Lung (tissue), 12 donors: ENCODE data around the gene PRSS48. TPM values are rescaled to one million over a fixed set of nuclear protein-coding genes. Genes with fewer than 3 reads are reported as not detected.
A peak's percentile ranks its signal among the peaks of the same experiment; 100 is the strongest.

Source experiments
- ATAC-seq: fragments of 200-7000 bp; cut with Tn5 transposase; one replicate; pipeline ENCODE4 v1.9.1; 2020; ENCODE audit warnings: moderate number of reproducible peaks; ENCODE audit not compliant: insufficient read depth, low FRiP score
- DNase-seq, 3 donors: peaks; one replicate each; pipeline ENCODE4 v3.0.0-alpha.2; 2013 to 2017
- H3K27ac ChIP-seq, 2 donors: one replicate each; pipeline ENCODE4 v1.5.1; 2013; ENCODE audit warnings: mild to moderate bottlenecking in 2 of 2, moderate library complexity in 2 of 2, control low read depth in 1 of 2, inconsistent platforms in 1 of 2, low read depth in 1 of 2, low read length in 1 of 2
- H3K27me3 ChIP-seq, 3 donors: one replicate each; pipeline ENCODE4 v1.5.1; 2013; ENCODE audit warnings: low read length in 2 of 3; ENCODE audit not compliant: control insufficient read depth in 3 of 3, insufficient read depth in 3 of 3
- H3K36me3 ChIP-seq, 4 donors: one replicate each; pipeline ENCODE4 v1.5.1; 2013; ENCODE audit warnings: low read length in 4 of 4, mild to moderate bottlenecking in 1 of 4, moderate library complexity in 1 of 4; ENCODE audit not compliant: control insufficient read depth in 4 of 4, insufficient read depth in 4 of 4
- H3K4me1 ChIP-seq, 5 donors: one replicate each; pipeline ENCODE4 v1.5.1; 2013; ENCODE audit warnings: low read length in 5 of 5, mild to moderate bottlenecking in 2 of 5, moderate library complexity in 1 of 5; ENCODE audit not compliant: control insufficient read depth in 5 of 5, insufficient read depth in 5 of 5
- H3K4me3 ChIP-seq: one replicate; pipeline ENCODE4 v1.5.1; 2013; ENCODE audit warnings: mild to moderate bottlenecking, control low read depth, moderate library complexity
- H3K9ac ChIP-seq, 2 donors: one replicate each; pipeline ENCODE4 v1.5.1; 2013; ENCODE audit warnings: low read length in 2 of 2, control low read depth in 1 of 2; ENCODE audit not compliant: insufficient read depth in 1 of 2
- H3K9me3 ChIP-seq, 4 donors: one replicate each; pipeline ENCODE4 v1.5.1; 2013; ENCODE audit warnings: low read length in 3 of 4, mild to moderate bottlenecking in 1 of 4, moderate library complexity in 1 of 4; ENCODE audit not compliant: control insufficient read depth in 4 of 4, insufficient read depth in 3 of 4
- WGBS, 2 donors: extraction: QIAGEN DNeasy Blood & Tissue Kit; methylation state at CpG; one replicate each; pipeline ENCODE4 v1.1.7; 2013; 5-methylcytosine and 5-hydroxymethylcytosine counted together
- polyA plus RNA-seq, 2 donors: library from polyadenylated mRNA; stranded (reverse); fragments of 200-250 nt; gene quantifications; one replicate each; pipeline ENCODE4 v1.2.1, GENCODE V29; 2013
- total RNA-seq, 2 donors: library from RNA; depleted of rRNA in 1 of 2; stranded (reverse); fragments of >200 nt in 1 of 2; gene quantifications; one replicate each; pipeline ENCODE4 v1.2.1, GENCODE V29; 2014 to 2021
- TF ChIP-seq, protein P1 (sequence below): IDR thresholded peaks from 2 replicates; pipeline ENCODE4 v1.5.1; 2012; ENCODE audit warnings: mild to moderate bottlenecking; ENCODE audit errors: control extremely low read depth, extremely low read depth
- donor health status: control.
- donor health status: control.
- donor health status: Bipolar disorder and iron deficiency.
- donor health status: healthy.
- donor health status: DM: yes; HTN: yes; CAD: no.

Gene PRSS48
- total and polyA plus RNA-seq, 4 donors = not detected

DNA sequence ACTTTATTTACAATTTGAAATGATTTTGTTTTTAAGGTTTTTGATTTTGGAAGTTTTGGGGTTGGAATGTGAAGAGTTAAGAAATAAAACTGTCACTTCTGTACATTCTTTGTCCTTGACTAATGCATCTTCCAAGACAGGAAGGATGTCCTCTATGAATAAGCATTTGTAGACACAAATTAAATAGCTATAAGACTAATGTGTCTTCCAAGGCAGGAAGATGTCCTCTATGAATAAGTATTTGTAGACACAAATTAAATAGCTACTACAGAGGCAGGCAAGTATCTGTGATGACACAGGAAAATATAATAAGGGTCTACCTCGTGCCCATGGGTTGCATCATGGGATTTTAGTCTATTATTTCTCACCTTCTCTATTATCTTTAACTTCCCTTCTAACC lies 14.5 kb downstream of the PRSS48 start:
- H3K27ac ChIP-seq = no peak overlapping the region
- no peaks in the 10 kb centered on the region for H3K9me3 ChIP-seq
- H3K27me3 ChIP-seq = no peaks in the 10 kb centered on the region
- peaks cover 0 to 23% (median 0%) of the 10 kb centered on the region in 5 donors for H3K4me1 ChIP-seq
- H3K4me3 ChIP-seq = no peak overlapping the region
- peaks cover 0 to 4% (median 2%) of the 10 kb centered on the region in 4 donors for H3K36me3 ChIP-seq
- WGBS, 2 donors = 57 to 58% methylated on average over 1 of the region's 1 CpG
- ATAC-seq = no peak
- H3K9ac ChIP-seq = no peak overlapping the region
- TF ChIP-seq, protein P1, sequence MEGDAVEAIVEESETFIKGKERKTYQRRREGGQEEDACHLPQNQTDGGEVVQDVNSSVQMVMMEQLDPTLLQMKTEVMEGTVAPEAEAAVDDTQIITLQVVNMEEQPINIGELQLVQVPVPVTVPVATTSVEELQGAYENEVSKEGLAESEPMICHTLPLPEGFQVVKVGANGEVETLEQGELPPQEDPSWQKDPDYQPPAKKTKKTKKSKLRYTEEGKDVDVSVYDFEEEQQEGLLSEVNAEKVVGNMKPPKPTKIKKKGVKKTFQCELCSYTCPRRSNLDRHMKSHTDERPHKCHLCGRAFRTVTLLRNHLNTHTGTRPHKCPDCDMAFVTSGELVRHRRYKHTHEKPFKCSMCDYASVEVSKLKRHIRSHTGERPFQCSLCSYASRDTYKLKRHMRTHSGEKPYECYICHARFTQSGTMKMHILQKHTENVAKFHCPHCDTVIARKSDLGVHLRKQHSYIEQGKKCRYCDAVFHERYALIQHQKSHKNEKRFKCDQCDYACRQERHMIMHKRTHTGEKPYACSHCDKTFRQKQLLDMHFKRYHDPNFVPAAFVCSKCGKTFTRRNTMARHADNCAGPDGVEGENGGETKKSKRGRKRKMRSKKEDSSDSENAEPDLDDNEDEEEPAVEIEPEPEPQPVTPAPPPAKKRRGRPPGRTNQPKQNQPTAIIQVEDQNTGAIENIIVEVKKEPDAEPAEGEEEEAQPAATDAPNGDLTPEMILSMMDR = no peak
- DNase-seq = no peak

DNA sequence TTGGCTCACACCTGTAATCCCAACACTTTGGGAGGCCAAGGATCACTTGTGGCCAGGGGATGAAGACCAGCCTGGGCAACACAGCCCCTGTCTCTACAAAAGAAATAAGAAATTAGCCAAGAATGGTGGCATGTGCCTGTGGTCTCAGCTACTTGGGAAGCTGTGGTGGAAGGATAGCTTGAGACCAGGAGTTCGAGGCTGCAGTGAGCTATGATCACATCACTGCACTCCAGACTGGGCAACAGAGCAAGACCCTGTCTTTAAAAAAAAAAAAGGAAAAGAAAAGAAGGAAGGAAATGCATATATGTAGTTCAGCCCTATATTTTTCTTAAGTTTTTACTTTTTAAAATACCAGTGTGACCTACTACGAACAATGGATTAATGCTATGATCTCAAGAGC lies 15.1 kb downstream of the PRSS48 start:
- Histone ChIP-seq H3K36me3 (peaks cover 0 to 4% (median 2%) of the 10 kb centered on the region in 4 donors), H3K27ac (no peak overlapping the region), H3K27me3 (no peaks in the 10 kb centered on the region), H3K4me3 (no peak overlapping the region), H3K4me1 (peaks cover 0 to 23% (median 0%) of the 10 kb centered on the region in 5 donors), H3K9ac (no peak overlapping the region), H3K9me3 (no peaks in the 10 kb centered on the region)
- WGBS, 2 donors = 94 to 98% methylated on average over 2 of the region's 2 CpGs
- ATAC-seq = no peak
- TF ChIP-seq, protein P1 = no peak
- no peak for DNase-seq

DNA sequence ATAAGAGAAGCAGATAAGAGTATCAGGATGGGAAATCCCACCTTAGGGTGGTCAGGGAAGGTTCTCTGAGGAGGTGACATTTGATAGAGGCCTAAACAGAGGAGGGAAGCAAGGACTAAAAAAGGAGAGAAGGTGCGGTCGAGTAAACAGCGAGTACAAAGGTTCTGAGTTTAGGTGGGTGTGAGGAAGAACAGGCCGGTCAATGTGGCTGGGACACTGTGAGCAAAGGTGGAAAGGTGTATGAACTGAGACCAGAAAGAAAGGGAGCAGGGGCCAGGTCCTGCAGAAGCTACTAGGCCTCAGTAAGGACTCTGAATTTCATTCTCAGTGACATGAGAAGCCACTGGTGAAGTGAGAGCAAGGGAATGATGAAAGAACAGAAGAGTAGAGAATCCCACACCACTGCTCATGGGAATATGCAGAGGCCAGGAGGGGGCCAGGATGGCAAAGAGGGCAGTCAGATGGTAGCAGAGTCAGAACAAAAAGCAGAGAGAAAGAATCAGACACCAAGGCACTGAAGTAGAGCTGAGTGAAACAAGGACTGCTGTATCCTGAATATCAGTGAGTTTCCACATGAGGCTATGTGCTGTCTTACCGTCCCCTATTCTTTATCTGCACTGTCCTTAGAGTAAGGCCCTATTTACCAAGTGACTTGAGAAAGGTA lies 18.0 kb downstream of the PRSS48 start:
- ATAC-seq = no peak
- WGBS, 2 donors = 95% methylated on average over 5 of the region's 5 CpGs

More for the DNA sequence above, 18.0 kb downstream of the PRSS48 start:
- no peak for DNase-seq
- H3K27me3 ChIP-seq = no peaks in the 10 kb centered on the region
- no peaks in the 10 kb centered on the region for H3K9me3 ChIP-seq
- H3K27ac ChIP-seq = peak overlapping the region in 1 of 2 donors; percentile 16
- H3K4me1 ChIP-seq = peaks cover 0 to 22% (median 0%) of the 10 kb centered on the region in 5 donors
- TF ChIP-seq, protein P1 = no peak
- no peak overlapping the region for H3K9ac ChIP-seq
- H3K4me3 ChIP-seq = no peak overlapping the region
- H3K36me3 ChIP-seq = peaks cover 0 to 4% (median 1%) of the 10 kb centered on the region in 4 donors
